NCI-H446 (cell line): ENCODE measurements around the gene SAMD9.
"Not testable (repeated sequence)": the region's sequence is repeated elsewhere in the genome, so short reads cannot be mapped to it uniquely, and the experiment has no call there.

Experiments used
- DNase-seq, 2 experiments: peaks; one replicate each; lab custom pipeline; 2025; lab: John Stamatoyannopoulos, UW

The SAMD9 gene

DNA sequence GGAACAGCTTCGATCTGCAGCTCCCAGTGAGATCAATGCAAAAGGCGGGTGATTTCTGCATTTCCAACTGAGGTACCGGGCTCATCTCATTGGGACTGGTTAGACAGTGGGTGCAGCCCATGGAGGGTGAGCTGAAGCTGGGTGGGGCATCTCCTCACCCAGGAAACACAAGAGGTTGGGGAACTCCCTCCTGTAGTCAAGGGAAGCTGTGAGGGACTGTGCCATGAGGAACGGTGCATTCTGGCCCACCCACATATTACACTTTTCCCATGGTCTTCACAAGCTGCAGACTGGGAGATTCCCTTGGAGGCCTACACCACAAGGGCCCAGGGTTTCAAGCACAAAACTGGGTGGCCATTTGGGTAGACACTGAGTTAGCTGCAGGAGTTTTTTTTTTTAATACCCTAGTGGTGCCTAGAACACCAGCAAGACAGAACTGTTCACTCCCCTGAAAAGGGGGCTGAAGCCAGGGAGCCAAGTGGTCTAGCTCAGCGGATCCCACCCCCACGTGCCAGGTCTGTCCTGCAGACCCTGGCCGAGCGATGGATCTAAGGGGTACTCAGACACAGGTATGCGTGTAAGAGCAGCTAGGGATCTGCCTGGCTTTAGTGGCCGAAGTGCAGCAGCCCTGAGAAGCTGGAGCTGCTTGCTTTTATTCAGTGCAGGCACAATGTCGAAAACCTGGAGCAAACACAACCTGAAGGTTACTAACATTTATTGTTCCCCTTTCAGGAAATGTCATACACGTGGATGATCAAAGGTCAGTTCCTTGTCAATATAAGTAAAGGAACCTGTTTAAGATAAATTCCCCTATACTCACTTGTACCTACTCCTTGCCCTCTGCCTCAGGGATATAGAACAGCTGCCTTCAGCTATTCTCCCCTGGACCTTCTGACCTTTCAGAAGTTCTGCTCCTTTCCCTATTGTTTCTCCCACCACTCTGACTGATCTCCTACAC, 3.1 kb upstream of the SAMD9 start:
- DNase-seq, result no peak

DNA sequence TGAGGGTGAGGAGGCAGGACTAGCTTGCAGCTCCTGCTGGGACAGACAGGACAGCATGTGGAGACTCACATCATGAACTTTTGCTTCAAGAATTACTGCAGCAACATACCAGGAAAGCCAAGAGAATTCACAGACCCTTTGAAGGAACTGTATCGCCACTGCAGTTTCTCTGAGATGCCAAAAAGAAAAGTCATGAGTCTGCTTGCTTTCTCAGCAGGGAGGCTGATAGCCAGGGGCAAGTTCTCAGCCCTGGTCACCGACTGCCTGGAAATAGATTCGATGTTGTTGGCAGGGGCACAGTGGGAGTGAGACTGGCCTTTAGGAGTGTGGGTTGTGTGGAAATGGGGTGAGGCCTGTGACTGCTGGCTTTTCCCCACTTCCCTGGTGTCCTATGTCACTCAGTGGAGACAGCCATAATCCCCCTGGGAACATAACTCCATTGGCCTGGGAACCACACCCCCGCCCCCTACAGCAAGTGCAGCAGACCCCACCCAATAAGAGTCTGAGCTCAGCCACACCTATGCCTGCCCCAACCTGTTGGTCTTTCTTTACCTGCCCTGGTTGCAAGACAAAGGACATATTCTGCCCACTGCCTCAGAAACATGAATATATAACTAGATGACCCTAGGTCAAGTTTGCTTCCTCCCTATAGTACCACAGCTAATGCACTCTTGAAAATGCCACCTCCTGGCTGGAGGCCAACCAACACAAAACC, 1.6 kb upstream of the SAMD9 start:
- DNase-seq, result no peak

GRCh38 chr7:93117327-93117726, 452 bp downstream of the SAMD9 start:
- no peak for DNase-seq

- no peak for DNase-seq
Observed at GRCh38 chr7:93115796-93116195, 2.0 kb downstream of the SAMD9 start.

DNA sequence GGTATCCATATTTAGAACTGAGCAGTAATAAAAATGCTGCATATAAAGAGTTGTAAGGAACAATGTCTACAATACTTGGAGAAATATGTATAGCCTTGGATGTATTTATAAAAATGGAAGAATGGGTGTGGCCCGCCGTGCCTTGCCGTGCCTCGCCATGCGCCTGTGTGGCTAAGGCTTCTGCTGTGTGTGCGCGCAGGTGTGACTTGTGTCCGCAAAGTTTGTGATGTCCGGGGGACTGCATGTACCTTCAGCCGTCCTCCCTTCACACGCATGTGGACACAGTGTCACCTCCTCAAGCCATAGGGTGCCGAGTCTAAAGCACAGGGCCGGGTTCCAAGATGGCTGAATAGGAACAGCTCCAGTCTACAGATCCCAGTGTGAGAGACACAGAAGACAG, 9.8 kb downstream of the SAMD9 start:
- DNase-seq, result no peak

DNA sequence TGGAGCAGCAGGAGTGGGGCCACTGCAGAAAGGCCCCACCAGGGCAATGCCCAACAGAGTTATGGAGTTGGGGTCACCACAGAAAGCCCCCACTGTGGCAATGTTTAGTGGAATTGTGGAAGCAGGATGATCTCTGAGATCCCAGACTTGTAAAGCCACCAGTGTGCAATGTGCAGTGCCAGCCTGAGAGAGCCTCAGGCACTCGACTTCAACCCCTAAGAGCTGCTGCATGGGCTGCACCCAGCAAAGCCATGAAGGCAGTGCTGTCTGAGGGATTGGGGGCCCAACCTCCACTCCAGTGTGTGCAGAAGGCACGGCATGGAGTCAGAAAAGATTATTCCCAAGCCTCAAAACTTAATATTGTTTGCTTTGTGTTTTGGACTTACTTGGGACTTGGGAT, 20.4 kb downstream of the SAMD9 start:
- no peak for DNase-seq

DNA sequence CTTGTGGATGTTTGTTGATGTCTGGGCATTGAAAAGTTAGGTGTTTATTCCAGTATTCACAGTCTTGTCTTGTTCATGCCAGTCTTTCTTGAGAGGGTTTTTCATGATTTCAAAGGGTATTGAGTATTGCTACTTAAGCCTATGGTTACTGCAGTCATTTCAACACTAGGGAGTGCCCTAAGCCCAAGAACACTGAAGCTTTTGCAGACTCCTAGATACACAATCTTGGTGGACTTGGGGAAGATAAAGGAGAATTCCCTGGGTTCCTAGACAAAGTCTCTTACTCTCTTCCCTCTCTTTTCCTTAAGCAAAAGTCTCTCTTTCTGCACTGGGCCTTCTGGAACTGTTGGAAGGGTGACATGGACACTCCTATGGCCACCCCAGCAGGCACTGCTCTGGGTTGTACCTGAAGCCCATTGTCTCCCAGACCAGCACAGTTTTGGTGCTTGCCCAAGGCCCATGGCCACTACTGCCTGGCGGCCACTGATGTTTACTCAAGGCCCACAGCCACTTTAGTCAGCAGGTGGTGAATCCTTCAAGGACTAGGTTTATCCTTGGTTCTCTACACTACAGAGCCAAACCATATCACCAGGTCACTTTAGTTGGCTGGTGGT, 24.9 kb downstream of the SAMD9 start:
- DNase-seq, result no peak

DNA sequence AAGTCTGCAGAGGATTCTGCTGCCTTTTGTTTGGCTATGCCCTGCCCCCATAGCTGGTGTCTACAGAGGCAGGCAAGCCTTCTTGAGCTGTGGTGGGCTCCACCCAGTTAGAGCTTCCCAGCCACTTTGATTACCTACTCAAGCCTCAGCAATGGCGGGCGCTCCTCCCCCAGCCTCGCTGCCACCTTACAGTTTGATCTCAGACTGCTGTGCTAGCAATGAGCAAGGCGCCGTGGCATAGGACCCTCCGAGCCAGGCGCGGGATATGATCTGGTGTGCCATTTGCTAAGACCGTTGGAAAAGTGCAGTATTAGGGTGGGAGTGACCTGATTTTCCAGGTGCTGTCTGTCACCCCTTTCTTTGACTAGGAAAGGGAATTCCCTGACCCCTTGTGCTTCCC, 44.4 kb downstream of the SAMD9 start:
- DNase-seq, result not testable (repeated sequence)

DNA sequence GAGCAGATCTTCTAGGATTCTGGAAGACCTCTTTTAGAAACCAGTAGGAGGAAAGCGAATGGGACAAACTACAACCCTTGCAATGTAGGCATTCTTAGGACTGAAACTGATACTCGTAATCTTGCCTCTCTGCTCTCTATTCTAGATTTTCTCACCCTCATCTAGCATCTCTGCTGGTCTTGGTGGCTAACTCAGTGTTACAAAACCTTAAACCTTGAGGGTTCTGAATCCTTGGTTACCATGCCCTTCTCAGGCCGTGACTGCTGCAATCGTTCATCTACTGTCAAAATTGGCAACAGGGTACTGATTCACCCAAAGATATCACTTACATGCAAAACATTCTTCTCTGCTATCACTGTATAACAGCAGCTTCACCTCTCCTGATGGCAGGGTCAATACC, 55.2 kb downstream of the SAMD9 start:
- DNase-seq, result no peak

GRCh38 chr7:93060865-93061264, 56.9 kb downstream of the SAMD9 start:
- DNase-seq, result no peak

GRCh38 chr7:93060025-93060424, 57.8 kb downstream of the SAMD9 start:
- no peak for DNase-seq

- not testable (repeated sequence) for DNase-seq
Observed at GRCh38 chr7:93056621-93057020, 61.2 kb downstream of the SAMD9 start.

DNA sequence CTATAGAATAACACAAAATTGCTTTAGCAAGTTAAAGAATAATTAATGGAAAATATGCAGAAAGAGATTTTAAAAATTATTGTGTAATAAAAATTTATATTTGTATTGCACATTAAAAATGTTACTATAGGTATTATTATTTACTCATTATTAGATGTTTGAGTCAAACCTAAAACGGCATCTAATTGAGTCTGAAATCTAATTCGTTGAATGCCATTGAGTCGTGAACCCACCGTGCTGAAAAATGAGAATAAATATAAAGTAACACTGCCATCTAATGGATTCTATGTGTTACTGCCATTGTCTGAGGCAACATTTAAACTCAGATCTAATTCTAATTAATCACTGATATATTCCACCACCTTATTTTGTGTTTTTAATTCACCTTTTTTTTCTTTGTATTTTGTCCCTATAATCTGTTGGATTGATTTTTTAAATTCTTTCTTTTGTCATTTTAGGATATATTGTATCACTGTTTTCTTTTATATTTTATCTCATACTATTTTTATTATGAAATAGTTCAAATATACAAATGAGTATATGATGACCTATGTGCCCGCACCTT, 62.2 kb downstream of the SAMD9 start:
- DNase-seq, result peak; percentile 18 to 61

- no peak for DNase-seq
Observed at GRCh38 chr7:93054975-93055374, 62.8 kb downstream of the SAMD9 start.

DNA sequence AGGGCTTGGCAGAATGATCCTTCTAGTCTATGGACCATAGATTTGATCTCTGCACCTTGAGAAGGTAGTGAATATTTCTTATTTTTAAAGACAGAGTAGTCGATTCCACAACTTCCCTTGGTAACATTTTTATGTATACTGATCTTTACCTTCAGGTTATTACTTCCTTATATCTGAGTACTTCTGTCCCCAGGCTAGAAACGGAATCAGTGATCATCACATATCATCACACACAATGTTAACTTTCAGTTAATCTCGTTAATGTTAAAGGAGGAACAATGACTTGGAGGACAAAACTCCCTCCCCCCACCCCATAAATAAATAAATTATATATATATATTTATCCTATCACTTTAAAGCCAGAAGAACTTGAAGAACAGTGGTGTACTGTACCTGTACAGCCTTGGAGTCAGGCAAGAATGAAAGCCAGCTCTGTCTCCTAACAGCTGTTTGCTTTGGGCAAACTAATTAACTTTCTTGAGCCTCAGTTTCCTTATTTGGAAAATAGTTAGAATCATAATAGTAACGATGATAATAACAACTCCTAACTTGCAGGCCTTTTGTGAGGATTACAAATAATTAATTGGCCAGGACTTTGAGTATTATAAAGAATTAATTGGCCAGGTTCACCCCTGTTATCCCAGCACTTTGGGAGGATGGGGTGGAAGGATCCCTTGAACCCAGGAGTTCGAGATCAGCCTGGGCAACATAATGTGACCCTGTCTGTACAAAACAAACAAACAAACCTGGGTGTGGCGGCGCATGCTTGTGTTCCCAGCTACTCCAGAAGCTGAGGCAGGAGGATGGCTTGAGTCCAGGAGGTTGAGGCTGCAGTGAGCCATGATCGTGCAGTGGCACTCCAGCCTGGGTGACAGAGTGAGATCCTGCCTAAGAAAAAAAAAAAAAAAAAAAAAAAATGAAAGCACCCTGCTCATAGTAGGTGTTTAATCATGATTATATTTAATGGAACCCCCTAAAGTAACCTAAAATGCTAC, 63.5 kb downstream of the SAMD9 start:
- no peak for DNase-seq

DNA sequence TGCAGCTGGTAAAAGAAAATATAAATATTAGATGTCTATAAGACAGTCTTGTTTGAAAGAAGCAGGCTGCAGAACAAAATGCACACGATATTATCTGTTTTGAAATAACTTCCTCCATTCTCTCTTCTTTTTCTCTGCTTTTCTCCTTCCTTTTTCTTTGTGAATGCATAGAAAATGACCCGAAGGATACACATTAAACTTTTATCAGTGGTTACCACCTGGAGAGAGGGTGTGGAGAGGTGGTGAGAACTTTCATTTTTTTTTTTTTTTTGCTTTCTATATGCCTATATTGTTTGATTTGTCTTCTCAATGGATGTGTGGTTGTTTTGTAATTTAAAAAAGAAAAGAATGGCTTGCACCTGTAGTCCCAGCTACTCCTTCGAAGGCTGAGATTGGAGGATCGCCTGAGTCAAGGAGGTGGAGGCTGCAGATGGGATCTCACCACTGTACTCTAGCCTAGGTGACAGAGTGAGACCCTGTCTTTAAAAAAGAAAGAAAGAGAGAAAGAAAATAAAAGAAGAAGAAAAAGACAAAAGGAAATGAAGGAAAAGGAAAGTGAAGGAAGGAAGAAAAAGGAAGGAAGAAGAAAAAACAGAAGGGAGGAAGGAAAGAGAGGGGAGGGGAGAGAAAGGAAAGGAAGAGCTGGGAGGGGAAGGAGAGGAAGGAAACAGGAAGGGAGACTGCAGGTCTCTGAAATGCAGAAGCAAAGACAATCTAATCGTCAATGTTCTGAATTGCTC, 64.4 kb downstream of the SAMD9 start:
- no peak for DNase-seq

DNA sequence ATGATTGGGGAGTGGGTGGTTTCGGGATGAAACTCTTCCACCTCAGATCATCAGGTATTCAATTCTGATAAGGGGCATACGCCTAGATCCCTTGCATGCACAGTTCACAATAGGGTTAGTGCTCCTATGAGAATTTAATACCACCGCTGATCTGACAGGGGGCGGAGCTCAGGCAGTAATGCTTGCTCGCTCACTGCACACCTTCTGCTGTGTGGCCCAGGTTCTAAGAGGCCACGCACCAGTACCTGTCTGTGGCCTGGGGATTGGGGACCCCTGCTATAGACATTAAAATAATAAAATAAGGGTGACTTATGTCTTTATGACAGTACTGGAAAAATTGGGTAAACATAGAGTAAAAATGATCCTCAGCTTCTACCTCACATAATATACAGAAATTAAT, 66.1 kb downstream of the SAMD9 start:
- no peak for DNase-seq
